A673 (cell line): ENCODE data around the gene LDB2. TPM values are rescaled to one million over a fixed set of nuclear protein-coding genes. Genes with fewer than 3 reads are reported as not detected.
A peak's percentile ranks its signal among the peaks of the same experiment; 100 is the strongest.

Experiments
- BruUV-seq: library from RNA; stranded (reverse); fragments of 400-500 nt; replicated peaks from 2 replicates; lab custom pipeline; 2021; lab: Mats Ljungman, UMichigan
- CTCF ChIA-PET: fragments of 300-600 bp; sonication (Branson Sonifier 250); formaldehyde crosslinking; loops from one replicate; lab custom pipeline; 2022; ENCODE audit warnings: antibody characterized with exemption; lab: Charles Lee
- POLR2A ChIA-PET: fragments of 300-600 bp; sonication (Branson Sonifier 250); formaldehyde crosslinking; loops from one replicate; lab custom pipeline; 2022; ENCODE audit warnings: antibody characterized with exemption; ENCODE audit not compliant: low non-redundant PET; lab: Charles Lee
- DNase-seq: peaks from one replicate; pipeline ENCODE4 v3.0.0-alpha.2; 2015; ENCODE audit warnings: low spot score
- H3K27ac ChIP-seq: fragments of 200-600 bp; sonication (generic); 2 replicates; pipeline ENCODE4 v1.5.1; 2016; ENCODE audit warnings: mixed run types, low read depth, mild to moderate bottlenecking, mixed read lengths, antibody characterized with exemption, low read length; ENCODE audit not compliant: poor library complexity, severe bottlenecking
- H3K27me3 ChIP-seq: fragments of 200-600 bp; sonication (generic); replicated peaks from 2 replicates; pipeline ENCODE4 v1.6.1; 2017; ENCODE audit warnings: mixed run types, low read depth, mild to moderate bottlenecking, mixed read lengths, antibody characterized with exemption, low read length; ENCODE audit not compliant: insufficient read depth, poor library complexity
- H3K36me3 ChIP-seq: fragments of 200-600 bp; sonication (generic); 2 replicates; pipeline ENCODE4 v1.6.1; 2016; ENCODE audit warnings: mixed run types, mild to moderate bottlenecking, mixed read lengths, antibody characterized with exemption, low read length; ENCODE audit not compliant: insufficient read depth, poor library complexity, severe bottlenecking
- H3K4me1 ChIP-seq: fragments of 200-600 bp; sonication (generic); 2 replicates; pipeline ENCODE4 v1.6.1; 2017; ENCODE audit warnings: mixed run types, mild to moderate bottlenecking, mixed read lengths, antibody characterized with exemption, low read length; ENCODE audit not compliant: insufficient read depth, poor library complexity, severe bottlenecking
- H3K4me3 ChIP-seq: fragments of 200-600 bp; sonication (generic); 2 replicates; pipeline ENCODE4 v1.5.1; 2016; ENCODE audit warnings: low read depth, mixed run types, mild to moderate bottlenecking, mixed read lengths, low read length; ENCODE audit not compliant: poor library complexity, severe bottlenecking
- H3K9me3 ChIP-seq: fragments of 200-600 bp; sonication (generic); 2 replicates; pipeline ENCODE4 v1.6.1; 2016; ENCODE audit warnings: mixed run types, low read depth, mild to moderate bottlenecking, mixed read lengths, antibody characterized with exemption, low read length; ENCODE audit not compliant: poor library complexity, severe bottlenecking
- EZH2 ChIP-seq: fragments of 200-600 bp; sonication (generic); IDR thresholded peaks from 2 replicates; pipeline ENCODE4 v1.6.1; 2017; ENCODE audit warnings: borderline replicate concordance, low read depth, mild to moderate bottlenecking, mixed read lengths, antibody characterized with exemption, low read length; ENCODE audit not compliant: poor library complexity, severe bottlenecking
- intact Hi-C: fragments of 100-400 bp; cut with micrococcal nuclease; formaldehyde crosslinking; loops from one replicate; pipeline ENCODE4 v1.10.0; 2022; ENCODE audit not compliant: unreplicated experiment
- total RNA-seq: library from RNA; stranded (reverse); gene quantifications from 2 replicates; pipeline ENCODE4 v1.2.3, GENCODE V29; 2021
- TF ChIP-seq, protein P1 (sequence below): fragments of 300-800, 200-600 bp; sonication (generic); conservative IDR thresholded peaks from 2 replicates; pipeline ENCODE4 v1.5.1; 2017; ENCODE audit warnings: low read depth, mild to moderate bottlenecking, antibody characterized with exemption, low read length, moderate library complexity, mixed read lengths

The LDB2 gene
- total RNA-seq, 1 experiment from 2014 or later: 47.4 TPM

- H3K27ac ChIP-seq: peak overlapping the region; percentile 59
- H3K4me3 ChIP-seq: no peak overlapping the region
- H3K36me3 ChIP-seq: no peaks in the 10 kb centered on the region
- TF ChIP-seq, protein P1, sequence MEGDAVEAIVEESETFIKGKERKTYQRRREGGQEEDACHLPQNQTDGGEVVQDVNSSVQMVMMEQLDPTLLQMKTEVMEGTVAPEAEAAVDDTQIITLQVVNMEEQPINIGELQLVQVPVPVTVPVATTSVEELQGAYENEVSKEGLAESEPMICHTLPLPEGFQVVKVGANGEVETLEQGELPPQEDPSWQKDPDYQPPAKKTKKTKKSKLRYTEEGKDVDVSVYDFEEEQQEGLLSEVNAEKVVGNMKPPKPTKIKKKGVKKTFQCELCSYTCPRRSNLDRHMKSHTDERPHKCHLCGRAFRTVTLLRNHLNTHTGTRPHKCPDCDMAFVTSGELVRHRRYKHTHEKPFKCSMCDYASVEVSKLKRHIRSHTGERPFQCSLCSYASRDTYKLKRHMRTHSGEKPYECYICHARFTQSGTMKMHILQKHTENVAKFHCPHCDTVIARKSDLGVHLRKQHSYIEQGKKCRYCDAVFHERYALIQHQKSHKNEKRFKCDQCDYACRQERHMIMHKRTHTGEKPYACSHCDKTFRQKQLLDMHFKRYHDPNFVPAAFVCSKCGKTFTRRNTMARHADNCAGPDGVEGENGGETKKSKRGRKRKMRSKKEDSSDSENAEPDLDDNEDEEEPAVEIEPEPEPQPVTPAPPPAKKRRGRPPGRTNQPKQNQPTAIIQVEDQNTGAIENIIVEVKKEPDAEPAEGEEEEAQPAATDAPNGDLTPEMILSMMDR: no peak
- TF ChIP-seq EZH2: no peak
- no peaks in the 10 kb centered on the region for H3K9me3 ChIP-seq
- peaks cover 95% of the 10 kb centered on the region for H3K4me1 ChIP-seq
- no peaks in the 10 kb centered on the region for H3K27me3 ChIP-seq
- CTCF ChIA-PET: no interaction called here
- POLR2A ChIA-PET: no interaction called here
- DNase-seq: no peak
- BruUV-seq: no TSS peak
- intact Hi-C loops: loop anchor here (10.0 kb wide), 1 partner anchor 207 kb away; the partner anchor contains the start of gene LDB2
These were observed 210.6 kb downstream of the LDB2 start for GRCh38 chr4:16687845-16688244.

DNA sequence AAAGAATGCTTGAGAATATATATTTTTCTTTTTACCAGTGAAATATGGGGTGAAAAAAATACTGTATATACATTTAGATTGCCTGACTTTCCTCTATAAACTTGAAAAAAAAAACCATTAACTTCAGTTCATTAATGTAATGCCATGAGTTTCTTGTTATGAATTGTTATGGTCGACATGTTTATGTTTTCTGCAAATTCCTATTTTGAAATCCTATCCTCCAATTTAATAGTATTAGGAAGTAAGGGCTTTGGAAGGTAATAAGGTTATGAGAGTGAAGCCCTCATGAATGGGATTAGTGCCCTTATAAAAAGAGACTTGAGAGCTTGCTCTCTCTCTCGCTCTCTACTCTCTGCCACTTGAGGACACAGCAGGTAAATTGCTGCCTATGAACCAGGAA lies 211.4 kb downstream of the LDB2 start:
- no peaks in the 10 kb centered on the region for H3K36me3 ChIP-seq
- DNase-seq: peak; percentile 82
- intact Hi-C loops: loop anchor here (10.0 kb wide), 1 partner anchor 208 kb away; the partner anchor contains the start of gene LDB2
- peak overlapping the region; percentile 59 for H3K27ac ChIP-seq
- H3K27me3 ChIP-seq: no peaks in the 10 kb centered on the region
- TF ChIP-seq, protein P1: no peak
- no peak for TF ChIP-seq EZH2
- CTCF ChIA-PET: no interaction called here
- H3K9me3 ChIP-seq: no peaks in the 10 kb centered on the region
- BruUV-seq: no TSS peak
- H3K4me1 ChIP-seq: peaks cover 95% of the 10 kb centered on the region
- POLR2A ChIA-PET: no interaction called here
- no peak overlapping the region for H3K4me3 ChIP-seq

DNA sequence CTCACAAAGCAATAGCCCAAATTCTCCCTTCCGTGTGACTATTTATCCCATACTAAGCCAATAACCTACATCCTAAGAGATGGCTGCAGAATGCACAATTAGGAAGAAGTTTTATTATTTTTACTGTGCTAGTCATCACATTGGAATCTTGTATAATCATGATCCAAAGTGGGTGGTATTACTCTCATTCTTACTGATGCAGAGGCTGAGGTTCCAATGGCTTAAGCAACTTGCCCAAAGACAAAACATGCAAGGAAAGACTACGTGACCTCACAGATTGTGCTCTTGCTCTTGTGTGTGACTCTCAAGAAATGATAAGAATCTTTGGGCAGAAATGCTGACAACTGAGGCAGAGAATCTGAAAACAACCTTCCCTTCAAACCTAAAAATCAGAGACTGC lies 212.2 kb downstream of the LDB2 start:
- no TSS peak for BruUV-seq
- intact Hi-C loops: loop anchor here (10.0 kb wide), 1 partner anchor 209 kb away; the partner anchor contains the start of gene LDB2
- ChIA-PET POLR2A (no interaction called here), CTCF (no interaction called here)
- peak overlapping the region; percentile 59 for H3K27ac ChIP-seq
- DNase-seq: peak; percentile 81
- H3K27me3 ChIP-seq: no peaks in the 10 kb centered on the region
- no peak overlapping the region for H3K4me3 ChIP-seq
- no peak for TF ChIP-seq EZH2
- TF ChIP-seq, protein P1: no peak
- H3K9me3 ChIP-seq: no peaks in the 10 kb centered on the region
- H3K36me3 ChIP-seq: no peaks in the 10 kb centered on the region
- peaks cover 93% of the 10 kb centered on the region for H3K4me1 ChIP-seq
